IMR-90 (cell line): ENCODE measurements around the gene ABCC5. TPM values are rescaled to one million over a fixed set of nuclear protein-coding genes. Genes with fewer than 3 reads are reported as not detected.

Experiments used
- ATAC-seq: fragments of 200-7000 bp; cut with Tn5 transposase; 2 replicates; pipeline ENCODE4 v1.9.1; 2020; ENCODE audit warnings: low read depth, mild to moderate bottlenecking, moderate library complexity
- BruUV-seq: library from RNA; stranded (reverse); fragments of 400-500 nt; replicated peaks from 2 replicates; lab custom pipeline; 2021; lab: Mats Ljungman, UMichigan
- CTCF ChIA-PET: fragments of 300-600 bp; formaldehyde crosslinking; extraction: SDS; loops from one replicate; lab custom pipeline; 2021; ENCODE audit warnings: antibody characterized with exemption; lab: Yijun Ruan, JAX
- POLR2A ChIA-PET: fragments of 300-600 bp; sonication (Branson Sonifier 250); formaldehyde crosslinking; loops from one replicate; lab custom pipeline; 2022; ENCODE audit warnings: antibody characterized with exemption; ENCODE audit not compliant: unreplicated experiment; lab: Charles Lee
- DNase-seq: peaks from one replicate; pipeline ENCODE4 v3.0.0; 2013
- H2AFZ ChIP-seq: replicated peaks from 2 replicates; pipeline ENCODE3; 2013; ENCODE audit warnings: low read length, mild to moderate bottlenecking; ENCODE audit not compliant: poor library complexity
- H2AK5ac ChIP-seq: 2 replicates; pipeline ENCODE4 v1.6.1; 2013; ENCODE audit warnings: low read depth, low read length, inconsistent platforms
- H2AK9ac ChIP-seq: replicated peaks from 2 replicates; pipeline ENCODE3; 2013; ENCODE audit warnings: mild to moderate bottlenecking, low read depth, low read length, moderate library complexity; ENCODE audit not compliant: poor library complexity
- H2BK120ac ChIP-seq: 2 replicates; pipeline ENCODE4 v1.6.1; 2013; ENCODE audit warnings: low read depth, low read length, inconsistent platforms
- H2BK15ac ChIP-seq: 3 replicates; pipeline ENCODE4 v1.6.1; 2013; ENCODE audit warnings: low read depth, low read length, inconsistent platforms
- H2BK20ac ChIP-seq: 2 replicates; pipeline ENCODE4 v1.6.1; 2013; ENCODE audit warnings: low read depth, mild to moderate bottlenecking, inconsistent platforms, low read length, moderate library complexity
- H2BK5ac ChIP-seq: 2 replicates; pipeline ENCODE4 v1.6.1; 2013; ENCODE audit warnings: mild to moderate bottlenecking, low read depth, low read length, inconsistent platforms; ENCODE audit not compliant: poor library complexity, severe bottlenecking
- H3K14ac ChIP-seq: replicated peaks from 2 replicates; pipeline ENCODE4 v1.6.1; 2013; ENCODE audit warnings: low read depth, low read length, inconsistent platforms
- H3K18ac ChIP-seq: 2 replicates; pipeline ENCODE4 v1.6.1; 2013; ENCODE audit warnings: low read depth, low read length, control low read depth
- H3K23ac ChIP-seq: 2 replicates; pipeline ENCODE4 v1.6.1; 2013; ENCODE audit warnings: low read depth, low read length, inconsistent platforms
- H3K27ac ChIP-seq: 2 replicates; pipeline ENCODE4 v1.5.1; 2013; ENCODE audit warnings: mild to moderate bottlenecking, control low read depth, low read length; ENCODE audit not compliant: insufficient read depth
- H3K27me3 ChIP-seq: 2 replicates; pipeline ENCODE4 v1.6.1; 2013; ENCODE audit warnings: low read length; ENCODE audit not compliant: control insufficient read depth, insufficient read depth
- H3K36me3 ChIP-seq: 2 replicates; pipeline ENCODE4 v1.6.1; 2013; ENCODE audit warnings: low read length, mixed read lengths; ENCODE audit not compliant: control insufficient read depth, insufficient read depth
- H3K4ac ChIP-seq: 2 replicates; pipeline ENCODE4 v1.6.1; 2013; ENCODE audit warnings: low read depth, low read length, inconsistent platforms
- H3K4me1 ChIP-seq: 2 replicates; pipeline ENCODE4 v1.6.1; 2013; ENCODE audit warnings: low read length, mixed read lengths; ENCODE audit not compliant: control insufficient read depth, insufficient read depth
- H3K4me2 ChIP-seq: 2 replicates; pipeline ENCODE4 v1.6.1; 2013; ENCODE audit warnings: low read depth, mild to moderate bottlenecking, control low read depth, low read length, moderate library complexity
- H3K4me3 ChIP-seq: 2 replicates; pipeline ENCODE4 v1.5.1; 2013; ENCODE audit warnings: low read depth, mild to moderate bottlenecking, control low read depth, low read length, moderate library complexity; ENCODE audit not compliant: insufficient read depth
- H3K56ac ChIP-seq: 2 replicates; pipeline ENCODE4 v1.6.1; 2013; ENCODE audit warnings: low read length, inconsistent platforms; ENCODE audit not compliant: insufficient read depth; ENCODE audit errors: extremely low read depth
- H3K79me1 ChIP-seq, 2 experiments: 2 replicates each; pipeline ENCODE4 v1.6.1; 2013; ENCODE audit warnings: low read length in 2 of 2, inconsistent platforms in 1 of 2, low read depth in 1 of 2
- H3K9ac ChIP-seq: 2 replicates; pipeline ENCODE4 v1.6.1; 2013; ENCODE audit warnings: low read depth, low read length, control low read depth
- H3K9me1 ChIP-seq: 2 replicates; pipeline ENCODE4 v1.6.1; 2013; ENCODE audit warnings: low read length, inconsistent platforms; ENCODE audit not compliant: insufficient read depth
- H3K9me3 ChIP-seq: 2 replicates; pipeline ENCODE4 v1.6.1; 2013; ENCODE audit warnings: low read length; ENCODE audit not compliant: control insufficient read depth, insufficient read depth
- H4K20me1 ChIP-seq: 2 replicates; pipeline ENCODE4 v1.6.1; 2013; ENCODE audit warnings: low read length, inconsistent platforms; ENCODE audit not compliant: insufficient read depth
- H4K5ac ChIP-seq: 2 replicates; pipeline ENCODE4 v1.6.1; 2013; ENCODE audit warnings: mild to moderate bottlenecking, low read depth, low read length, control low read depth
- H4K8ac ChIP-seq, 2 experiments: 2 replicates each; pipeline ENCODE4 v1.6.1; 2013; ENCODE audit warnings: low read depth in 2 of 2, low read length in 2 of 2, control low read depth in 1 of 2, inconsistent platforms in 1 of 2
- H4K91ac ChIP-seq: 2 replicates; pipeline ENCODE4 v1.6.1; 2013; ENCODE audit warnings: low read depth, low read length, inconsistent platforms; ENCODE audit not compliant: insufficient read depth
- BHLHE40 ChIP-seq: fragments of 150-350 bp; IDR thresholded peaks from 2 replicates; pipeline ENCODE4 v1.6.1; 2016; ENCODE audit warnings: mild to moderate bottlenecking, low read depth, low read length
- CEBPB ChIP-seq: IDR thresholded peaks from 2 replicates; pipeline ENCODE4 v1.6.1; 2012; ENCODE audit warnings: low read depth, low read length, improper control_type of control experiment
- CHD1 ChIP-seq: IDR thresholded peaks from 2 replicates; pipeline ENCODE4 v1.6.1; 2012; ENCODE audit warnings: low read depth, low read length, improper control_type of control experiment
- ELK1 ChIP-seq: fragments of 150-350 bp; IDR thresholded peaks from 2 replicates; pipeline ENCODE4 v1.6.1; 2016; ENCODE audit warnings: low read depth, mild to moderate bottlenecking, low read length, moderate library complexity, borderline replicate concordance
- FOS ChIP-seq: fragments of 150-350 bp; IDR thresholded peaks from 2 replicates; pipeline ENCODE4 v1.6.1; 2016; ENCODE audit warnings: low read depth, low read length
- MAFK ChIP-seq: IDR thresholded peaks from 2 replicates; pipeline ENCODE4 v1.6.1; 2012; ENCODE audit warnings: low read depth, low read length, improper control_type of control experiment
- MAZ ChIP-seq: IDR thresholded peaks from 2 replicates; pipeline ENCODE4 v1.6.1; 2012; ENCODE audit warnings: low read depth, mild to moderate bottlenecking, low read length, improper control_type of control experiment, moderate library complexity, borderline replicate concordance
- MXI1 ChIP-seq: IDR thresholded peaks from 2 replicates; pipeline ENCODE4 v1.6.1; 2012; ENCODE audit warnings: low read depth, mild to moderate bottlenecking, low read length, moderate library complexity, borderline replicate concordance
- NFE2L2 ChIP-seq: fragments of 150-350 bp; IDR thresholded peaks from 2 replicates; pipeline ENCODE4 v1.6.1; 2016; ENCODE audit warnings: low read depth, mild to moderate bottlenecking, low read length
- POLR2A ChIP-seq: IDR thresholded peaks from 2 replicates; pipeline ENCODE4 v1.6.1; 2012; ENCODE audit warnings: mild to moderate bottlenecking, low read depth, low read length
- RAD21 ChIP-seq: IDR thresholded peaks from 2 replicates; pipeline ENCODE4 v1.6.1; 2012; ENCODE audit warnings: low read length, improper control_type of control experiment
- RCOR1 ChIP-seq: IDR thresholded peaks from 2 replicates; pipeline ENCODE4 v1.6.1; 2012; ENCODE audit warnings: mild to moderate bottlenecking, low read length, improper control_type of control experiment; ENCODE audit not compliant: insufficient replicate concordance
- RFX5 ChIP-seq: IDR thresholded peaks from 2 replicates; pipeline ENCODE4 v1.8.0; 2012; ENCODE audit warnings: low read depth, mild to moderate bottlenecking, low read length, moderate library complexity
- SMC3 ChIP-seq: fragments of 150-350 bp; IDR thresholded peaks from 2 replicates; pipeline ENCODE4 v1.6.1; 2016; ENCODE audit warnings: low read depth, mild to moderate bottlenecking, antibody characterized with exemption, low read length, moderate library complexity
- USF2 ChIP-seq: fragments of 150-350 bp; IDR thresholded peaks from 2 replicates; pipeline ENCODE4 v1.6.1; 2017; ENCODE audit warnings: mild to moderate bottlenecking, antibody characterized with exemption, low read length, low read depth
- WGBS, 2 experiments: methylation state at CpG; one replicate each; pipeline versions ENCODE4 v1.1.5 to v1.1.7; 2013; ENCODE audit warnings: missing lambda C conversion rate in 2 of 2; ENCODE audit not compliant: insufficient read length in 1 of 2; ENCODE audit errors: extremely low coverage in 2 of 2; 5-methylcytosine and 5-hydroxymethylcytosine counted together
- dilution Hi-C: fragments of 300-500 bp; cut with HindIII; formaldehyde crosslinking; loops from one replicate; pipeline ENCODE4 v1.14.3; 2018; ENCODE audit warnings: low sequenced_read_pairs; ENCODE audit not compliant: unreplicated experiment
- in situ Hi-C: fragments of 300-500 bp; cut with MboI; formaldehyde crosslinking; loops from 3 replicates; pipeline ENCODE4 v1.14.3; 2019; ENCODE audit warnings: low sequenced_read_pairs, inconsistent platforms, mixed read lengths
- intact Hi-C: fragments of 100-400 bp; cut with micrococcal nuclease; formaldehyde crosslinking; loops from 2 replicates; pipeline ENCODE4 v1.10.0; 2022
- polyA plus RNA-seq, 3 experiments: library from polyadenylated mRNA; depleted of rRNA; stranded (reverse); fragments of >200 nt; gene quantifications; 2 replicates each; pipeline ENCODE4 v1.2.3, GENCODE V29; 2012; ENCODE audit warnings: low replicate concordance in 1 of 3
- total RNA-seq: library from RNA; depleted of rRNA; stranded (reverse); fragments of >200 nt; gene quantifications from 2 replicates; pipeline ENCODE4 v1.2.3, GENCODE V29; 2012
- TF ChIP-seq, protein P1 (sequence below): conservative IDR thresholded peaks from 2 replicates; pipeline ENCODE4 v1.5.1; 2012; ENCODE audit warnings: mild to moderate bottlenecking, low read depth, low read length, improper control_type of control experiment

The ABCC5 gene
- total and polyA plus RNA-seq, 2 of the 4 experiments (the other 2 are of a cell fraction), result 8.4 to 17.7 TPM

- no peak overlapping the region for H3K9ac ChIP-seq
- POLR2A ChIA-PET, result no interaction called here
- no peak overlapping the region for H2AFZ ChIP-seq
- DNase-seq (no peak), ATAC-seq (no peak)
- intact Hi-C loops, result no loop called here
- no peak overlapping the region for H2AK5ac ChIP-seq
- H3K9me3 ChIP-seq, result no peaks in the 10 kb centered on the region
- H4K8ac ChIP-seq, result no peak overlapping the region
- H2BK120ac ChIP-seq, result no peak overlapping the region
- H3K4me2 ChIP-seq, result no peak overlapping the region
- H4K5ac ChIP-seq, result no peak overlapping the region
- H3K14ac ChIP-seq, result no peak overlapping the region
- peaks cover 31 to 75% of the 10 kb centered on the region in 2 experiments for H3K79me1 ChIP-seq
- in situ Hi-C loops, result no loop called here
- no peak overlapping the region for H3K18ac ChIP-seq
- no peak overlapping the region for H3K4ac ChIP-seq
- no peak overlapping the region for H3K23ac ChIP-seq
- no TSS peak for BruUV-seq
- WGBS, 2 experiments, result 100% methylated on average over 1 of the region's 3 CpGs; no CpG with 5 or more reads in 1 of the 2 experiments
- H2BK5ac ChIP-seq, result no peak overlapping the region
- CTCF ChIA-PET, result interaction anchor here (0.6 kb wide), 1 partner anchor 981 kb away, joined by 4 read pairs; no protein-coding TSS in a partner anchor
- peaks cover 12% of the 10 kb centered on the region for H3K9me1 ChIP-seq
- H3K4me3 ChIP-seq, result no peak overlapping the region
- H2BK15ac ChIP-seq, result no peak overlapping the region
- no peak overlapping the region for H2AK9ac ChIP-seq
- no peaks in the 10 kb centered on the region; the same call in 1 of the 2 replicates for H3K4me1 ChIP-seq
- H3K27me3 ChIP-seq, result no peaks in the 10 kb centered on the region
- no peak overlapping the region for H2BK20ac ChIP-seq
- no peak overlapping the region for H3K56ac ChIP-seq
- H4K91ac ChIP-seq, result no peak overlapping the region
- H3K36me3 ChIP-seq, result peaks cover 1% of the 10 kb centered on the region; the same call in 1 of the 2 replicates
- TF ChIP-seq USF2 (no peak), MAZ (no peak), FOS (no peak), SMC3 (no peak), RFX5 (no peak), NFE2L2 (no peak), CEBPB (no peak), RCOR1 (no peak), MAFK (no peak), MXI1 (no peak), RAD21 (no peak), ELK1 (no peak), CHD1 (no peak), BHLHE40 (no peak), POLR2A (no peak)
- TF ChIP-seq, protein P1, sequence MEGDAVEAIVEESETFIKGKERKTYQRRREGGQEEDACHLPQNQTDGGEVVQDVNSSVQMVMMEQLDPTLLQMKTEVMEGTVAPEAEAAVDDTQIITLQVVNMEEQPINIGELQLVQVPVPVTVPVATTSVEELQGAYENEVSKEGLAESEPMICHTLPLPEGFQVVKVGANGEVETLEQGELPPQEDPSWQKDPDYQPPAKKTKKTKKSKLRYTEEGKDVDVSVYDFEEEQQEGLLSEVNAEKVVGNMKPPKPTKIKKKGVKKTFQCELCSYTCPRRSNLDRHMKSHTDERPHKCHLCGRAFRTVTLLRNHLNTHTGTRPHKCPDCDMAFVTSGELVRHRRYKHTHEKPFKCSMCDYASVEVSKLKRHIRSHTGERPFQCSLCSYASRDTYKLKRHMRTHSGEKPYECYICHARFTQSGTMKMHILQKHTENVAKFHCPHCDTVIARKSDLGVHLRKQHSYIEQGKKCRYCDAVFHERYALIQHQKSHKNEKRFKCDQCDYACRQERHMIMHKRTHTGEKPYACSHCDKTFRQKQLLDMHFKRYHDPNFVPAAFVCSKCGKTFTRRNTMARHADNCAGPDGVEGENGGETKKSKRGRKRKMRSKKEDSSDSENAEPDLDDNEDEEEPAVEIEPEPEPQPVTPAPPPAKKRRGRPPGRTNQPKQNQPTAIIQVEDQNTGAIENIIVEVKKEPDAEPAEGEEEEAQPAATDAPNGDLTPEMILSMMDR, result no peak
- no peak overlapping the region for H3K27ac ChIP-seq
- dilution Hi-C loops, result no loop called here
- H4K20me1 ChIP-seq, result peaks cover 63% of the 10 kb centered on the region
Observed at GRCh38 chr3:183873914-183874313, 143.8 kb downstream of the ABCC5 start.
